ENCODE measurements around the gene ATF6B.
A peak's percentile ranks its signal among the peaks of the same experiment; 100 is the strongest.

Gene ATF6B

GRCh38 chr6:32131439-32131948 lies 3.4 kb upstream of the ATF6B start:
- DNase-seq (ENCODE audit: low read depth, low spot score) = no peak

GRCh38 chr6:32129297-32130088 lies 1.4 kb upstream of the ATF6B start:
- no peak for DNase-seq (ENCODE audit: low read depth, low spot score)

GRCh38 chr6:32128751-32129296 lies 778 bp upstream of the ATF6B start:
- no peak for DNase-seq (ENCODE audit: low read depth, low spot score)

GRCh38 chr6:32127409-32127716 lies 683 bp downstream of the ATF6B start:
- no peak for DNase-seq (ENCODE audit: low read depth, low spot score)

GRCh38 chr6:32126880-32127279 lies 1.2 kb downstream of the ATF6B start:
- no peak for DNase-seq (ENCODE audit: low read depth, low spot score)

- DNase-seq (ENCODE audit: low read depth, low spot score) = no peak
Measured at GRCh38 chr6:32123681-32124080, 4.4 kb downstream of the ATF6B start.

GRCh38 chr6:32120573-32121059 lies 7.4 kb downstream of the ATF6B start:
- no peak for DNase-seq (ENCODE audit: low read depth, low spot score)

- DNase-seq (ENCODE audit: low read depth, low spot score) = peak; percentile 29
Measured at GRCh38 chr6:32118782-32119628, 9.0 kb downstream of the ATF6B start.

GRCh38 chr6:32117461-32117860 lies 10.6 kb downstream of the ATF6B start:
- no peak for DNase-seq (ENCODE audit: low read depth, low spot score)

- no peak for DNase-seq (ENCODE audit: low read depth, low spot score)
Measured at GRCh38 chr6:32116674-32117073, 11.4 kb downstream of the ATF6B start.

- DNase-seq (ENCODE audit: low read depth, low spot score) = no peak
Measured at GRCh38 chr6:32115623-32116022, 12.4 kb downstream of the ATF6B start.

GRCh38 chr6:32114796-32115195 lies 13.2 kb downstream of the ATF6B start:
- DNase-seq (ENCODE audit: low read depth, low spot score) = no peak

GRCh38 chr6:32113386-32114352 lies 14.4 kb downstream of the ATF6B start:
- DNase-seq (ENCODE audit: low read depth, low spot score) = no peak

GRCh38 chr6:32112431-32112980 lies 15.5 kb downstream of the ATF6B start:
- no peak for DNase-seq (ENCODE audit: low read depth, low spot score)

- no peak for DNase-seq (ENCODE audit: low read depth, low spot score)
Measured at GRCh38 chr6:32111424-32112066, 16.5 kb downstream of the ATF6B start.

GRCh38 chr6:32110632-32111031 lies 17.4 kb downstream of the ATF6B start:
- DNase-seq (ENCODE audit: low read depth, low spot score) = no peak

GRCh38 chr6:32109765-32110160 lies 18.3 kb downstream of the ATF6B start:
- DNase-seq (ENCODE audit: low read depth, low spot score) = no peak

GRCh38 chr6:32109114-32109764 lies 18.8 kb downstream of the ATF6B start, which contains the start of gene TNXB:
TNXB (minus strand) TSS chr6:32109338; CDS start chr6:32098198, 11,140 bp downstream.
- no peak for DNase-seq (ENCODE audit: low read depth, low spot score)

- no peak for DNase-seq (ENCODE audit: low read depth, low spot score)
Measured at GRCh38 chr6:32108727-32109113, 19.3 kb downstream of the ATF6B start.
